ENCODE measurements around the gene UFSP2.
A peak's percentile ranks its signal among the peaks of the same experiment; 100 is the strongest.
"Not testable (repeated sequence)": the region's sequence is repeated elsewhere in the genome, so short reads cannot be mapped to it uniquely, and the experiment has no call there.

UFSP2 gene

DNA sequence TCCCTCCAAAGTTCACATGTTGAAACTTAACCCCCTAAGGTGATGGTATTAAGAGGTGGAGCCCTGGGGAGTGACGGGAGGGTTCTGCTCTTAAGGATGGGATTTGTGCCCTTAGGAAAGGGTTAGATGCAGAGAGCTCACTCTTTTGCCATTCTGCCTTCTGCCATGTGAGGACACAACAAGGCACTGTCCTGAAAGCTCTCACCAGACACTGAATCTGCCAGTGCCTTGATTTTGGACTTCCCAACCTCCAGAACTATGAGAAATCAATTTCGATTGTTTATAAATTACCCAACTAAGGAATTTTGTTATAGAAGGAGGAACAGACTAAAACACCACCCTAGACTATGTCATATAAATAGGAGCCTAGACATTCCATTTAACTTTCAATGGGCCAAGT, 41.7 kb downstream of the UFSP2 start:
- no peak for DNase-seq
- TF ChIP-seq GATA1 (IDR thresholded peaks at IDR 0.05; ENCODE audit: low read depth, low read length) (no peak), POLR2A (IDR thresholded peaks at IDR 0.05; ENCODE audit: low read length) (no peak)

DNA sequence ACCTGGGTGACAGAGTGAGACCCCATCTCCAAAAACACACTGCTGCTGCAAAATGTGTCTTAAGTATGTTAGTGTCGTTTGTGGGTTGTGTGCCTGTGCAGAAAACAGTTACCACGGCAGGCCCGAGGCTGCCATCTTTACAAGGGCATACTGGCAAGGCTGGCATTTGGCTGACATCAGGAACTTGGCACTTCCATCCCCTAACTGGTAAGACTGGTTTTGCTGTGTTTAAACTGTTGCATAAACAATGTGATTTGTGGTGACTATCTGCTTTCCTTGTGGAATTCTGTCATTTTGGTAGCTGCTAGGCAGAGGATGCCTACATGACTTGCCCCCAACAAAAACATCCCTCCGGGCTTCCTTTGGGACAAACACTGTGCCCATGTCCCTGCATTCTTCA, 42.3 kb downstream of the UFSP2 start:
- no peak for DNase-seq
- TF ChIP-seq GATA1 (IDR thresholded peaks at IDR 0.05; ENCODE audit: low read depth, low read length) (no peak), POLR2A (IDR thresholded peaks at IDR 0.05; ENCODE audit: low read length) (no peak)

DNA sequence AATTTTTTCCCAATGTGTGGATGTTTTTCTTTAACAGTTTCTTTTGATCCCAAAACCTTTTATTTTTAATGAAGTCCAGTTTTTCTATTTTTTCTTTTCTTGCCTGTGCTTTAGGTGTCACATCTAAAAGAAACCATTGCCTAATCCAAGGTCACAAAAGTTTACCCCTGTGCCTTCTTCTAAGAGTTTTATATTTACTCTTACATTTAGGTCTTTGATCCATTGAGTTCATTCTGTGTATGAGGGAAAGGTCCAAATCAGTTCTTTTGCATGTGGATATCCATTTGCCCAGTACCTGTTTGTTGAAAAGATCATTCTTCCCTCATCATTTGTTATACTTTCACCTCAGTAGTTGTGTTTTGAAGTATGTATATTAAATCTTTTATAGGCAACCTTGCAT, 43.0 kb downstream of the UFSP2 start:
- DNase-seq: no peak
- no peak for TF ChIP-seq GATA1 (IDR thresholded peaks at IDR 0.05; ENCODE audit: low read depth, low read length)
- TF ChIP-seq POLR2A (IDR thresholded peaks at IDR 0.05; ENCODE audit: low read length): no peak

DNA sequence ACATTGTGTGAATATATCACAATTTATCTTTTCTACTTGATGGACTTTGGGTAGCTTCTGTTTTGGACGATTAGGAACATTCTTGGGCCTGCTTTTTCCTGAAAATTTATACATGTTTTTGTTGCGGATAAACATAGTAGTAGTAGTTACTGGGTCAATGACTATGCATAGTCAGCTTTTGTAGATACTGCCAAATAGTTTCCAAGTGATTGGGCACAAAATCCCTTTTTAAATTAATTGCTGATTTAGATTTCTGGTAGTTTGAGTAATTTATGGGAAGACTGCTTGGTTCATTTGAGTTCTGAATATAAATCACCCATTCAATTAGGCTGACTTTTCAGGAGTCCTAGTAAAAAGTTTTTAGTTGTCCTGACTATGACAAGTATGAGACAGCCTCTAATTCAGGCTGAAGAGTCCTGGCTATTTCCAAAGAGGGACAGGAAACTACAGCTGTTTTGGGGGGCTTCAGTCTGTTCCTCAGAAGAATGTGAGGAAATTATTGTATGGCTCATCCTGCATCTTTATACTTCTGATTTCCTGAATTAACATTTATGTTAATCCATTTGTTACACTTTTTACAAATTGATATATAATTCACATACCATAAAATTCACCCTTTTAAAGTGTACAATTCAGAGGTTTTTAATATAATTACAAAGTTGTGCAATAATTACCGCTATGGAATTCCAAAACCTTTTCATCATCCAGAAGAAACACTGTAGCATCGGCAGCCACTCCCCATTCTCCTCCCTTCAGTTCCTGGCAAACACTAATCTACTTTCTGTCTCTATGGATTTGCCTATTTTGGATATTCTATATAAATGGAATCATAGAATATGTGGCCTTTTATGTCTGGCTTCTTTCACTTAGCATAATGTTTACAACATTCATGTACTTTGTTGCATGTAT, 44.2 kb downstream of the UFSP2 start:
- TF ChIP-seq GATA1 (IDR thresholded peaks at IDR 0.05; ENCODE audit: low read depth, low read length) (no peak), POLR2A (IDR thresholded peaks at IDR 0.05; ENCODE audit: low read length) (no peak)
- DNase-seq: no peak

DNA sequence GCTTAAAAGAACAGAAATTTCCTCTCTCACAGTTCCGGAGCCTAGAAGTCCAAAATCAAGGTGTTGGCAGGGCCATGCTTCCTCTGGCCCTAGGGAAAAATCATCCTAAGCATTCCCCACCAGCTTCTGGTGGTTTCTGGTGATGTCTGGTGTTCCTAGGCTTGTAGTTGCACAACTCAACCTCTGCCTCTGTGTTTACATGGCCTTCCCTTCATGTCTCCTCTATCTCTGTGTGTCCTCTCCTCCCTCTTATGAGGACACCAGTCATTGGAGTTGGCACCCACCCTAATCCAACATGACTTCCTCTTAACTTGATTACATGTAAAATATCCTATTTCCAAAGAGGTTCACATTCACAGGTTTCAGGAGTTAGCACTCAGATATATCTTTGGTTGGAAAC, 45.4 kb downstream of the UFSP2 start:
- peak in 1 of 2 experiments; percentile 7 for DNase-seq
- TF ChIP-seq POLR2A (IDR thresholded peaks at IDR 0.05; ENCODE audit: low read length): no peak
- TF ChIP-seq GATA1 (IDR thresholded peaks at IDR 0.05; ENCODE audit: low read depth, low read length): no peak

GRCh38 chr4:185379326-185380295, 46.2 kb downstream of the UFSP2 start:
- no peak for DNase-seq
- TF ChIP-seq POLR2A (IDR thresholded peaks at IDR 0.05; ENCODE audit: low read length): no peak
- TF ChIP-seq GATA1 (IDR thresholded peaks at IDR 0.05; ENCODE audit: low read depth, low read length): no peak

GRCh38 chr4:185378264-185378663, 47.5 kb downstream of the UFSP2 start:
- TF ChIP-seq POLR2A (IDR thresholded peaks at IDR 0.05; ENCODE audit: low read length) (no peak), GATA1 (IDR thresholded peaks at IDR 0.05; ENCODE audit: low read depth, low read length) (no peak)
- DNase-seq: no peak

DNA sequence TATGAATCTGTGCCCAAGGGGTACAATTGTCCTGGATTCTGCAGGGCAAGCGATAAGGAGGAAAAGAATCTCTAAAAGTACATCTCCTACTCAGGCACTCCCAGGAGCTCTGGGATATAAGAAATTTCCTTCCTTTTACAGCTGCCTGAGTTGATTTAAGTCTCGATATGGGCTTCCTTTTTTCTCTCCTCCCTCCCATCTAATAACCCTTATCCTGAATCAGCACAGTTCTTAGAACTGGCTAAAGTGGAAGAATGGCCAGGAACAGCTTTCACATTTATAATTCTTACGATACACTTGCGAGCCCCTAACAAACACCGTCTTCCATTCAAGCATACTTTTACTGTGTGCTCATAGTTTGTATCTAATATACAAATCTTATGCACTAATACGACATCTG, 51.2 kb downstream of the UFSP2 start:
- no peak for TF ChIP-seq GATA1 (IDR thresholded peaks at IDR 0.05; ENCODE audit: low read depth, low read length)
- no peak for TF ChIP-seq POLR2A (IDR thresholded peaks at IDR 0.05; ENCODE audit: low read length)
- no peak for DNase-seq

- TF ChIP-seq POLR2A (IDR thresholded peaks at IDR 0.05; ENCODE audit: low read length): no peak
- TF ChIP-seq GATA1 (IDR thresholded peaks at IDR 0.05; ENCODE audit: low read depth, low read length): no peak
- DNase-seq: no peak
Measured at GRCh38 chr4:185374027-185374426, 51.7 kb downstream of the UFSP2 start.

DNA sequence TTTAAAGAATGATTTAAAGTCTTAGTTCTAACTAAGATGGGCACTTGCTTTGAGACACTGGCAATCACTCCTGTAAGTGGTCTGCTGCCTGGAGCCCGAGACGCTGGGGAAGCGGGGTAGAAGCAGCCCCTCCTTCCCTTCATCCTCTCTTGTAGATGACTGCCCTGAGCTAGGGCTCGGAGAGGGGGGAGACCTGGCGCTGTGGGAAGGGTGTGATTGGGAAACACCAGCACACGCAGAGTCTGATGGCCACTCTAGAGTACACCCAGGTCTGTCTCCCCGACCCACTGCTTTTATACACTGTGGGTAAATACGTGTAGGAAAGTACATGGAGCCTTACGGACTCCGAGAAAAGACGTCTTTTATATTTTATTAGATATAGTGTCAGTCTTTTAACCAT, 54.1 kb downstream of the UFSP2 start:
- DNase-seq: no peak
- TF ChIP-seq POLR2A (IDR thresholded peaks at IDR 0.05; ENCODE audit: low read length) (no peak), GATA1 (IDR thresholded peaks at IDR 0.05; ENCODE audit: low read depth, low read length) (no peak)

- no peak for TF ChIP-seq GATA1 (IDR thresholded peaks at IDR 0.05; ENCODE audit: low read depth, low read length)
- TF ChIP-seq POLR2A (IDR thresholded peaks at IDR 0.05; ENCODE audit: low read length): no peak
- no peak for DNase-seq
Measured at GRCh38 chr4:185370268-185370949, 55.4 kb downstream of the UFSP2 start.

DNA sequence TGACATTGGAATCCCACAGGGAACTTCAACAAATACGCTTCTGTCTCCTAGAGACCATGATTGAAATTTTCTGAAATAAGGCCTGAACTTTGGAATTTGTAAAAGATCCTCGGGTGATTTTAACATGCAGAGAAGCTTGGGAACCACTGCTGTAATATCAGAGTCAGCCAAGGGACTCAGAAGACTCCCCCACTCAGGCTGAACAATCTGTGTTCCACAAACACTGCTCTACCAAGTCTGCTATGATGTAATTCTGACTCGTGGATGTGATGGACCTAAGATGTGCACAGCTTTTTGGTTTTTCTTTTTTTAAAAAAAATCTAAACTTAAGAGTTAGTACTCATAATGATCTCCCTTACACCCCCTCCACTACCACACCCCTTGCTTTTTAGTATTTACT, 56.0 kb downstream of the UFSP2 start:
- TF ChIP-seq POLR2A (IDR thresholded peaks at IDR 0.05; ENCODE audit: low read length): no peak
- TF ChIP-seq GATA1 (IDR thresholded peaks at IDR 0.05; ENCODE audit: low read depth, low read length): no peak
- DNase-seq: no peak

- no peak for DNase-seq
- TF ChIP-seq GATA1 (IDR thresholded peaks at IDR 0.05; ENCODE audit: low read depth, low read length) (no peak), POLR2A (IDR thresholded peaks at IDR 0.05; ENCODE audit: low read length) (no peak)
Measured at GRCh38 chr4:185364886-185365285, 60.9 kb downstream of the UFSP2 start.

GRCh38 chr4:185363251-185363650, 62.5 kb downstream of the UFSP2 start:
- TF ChIP-seq POLR2A (IDR thresholded peaks at IDR 0.05; ENCODE audit: low read length): no peak
- no peak for TF ChIP-seq GATA1 (IDR thresholded peaks at IDR 0.05; ENCODE audit: low read depth, low read length)
- no peak for DNase-seq

DNA sequence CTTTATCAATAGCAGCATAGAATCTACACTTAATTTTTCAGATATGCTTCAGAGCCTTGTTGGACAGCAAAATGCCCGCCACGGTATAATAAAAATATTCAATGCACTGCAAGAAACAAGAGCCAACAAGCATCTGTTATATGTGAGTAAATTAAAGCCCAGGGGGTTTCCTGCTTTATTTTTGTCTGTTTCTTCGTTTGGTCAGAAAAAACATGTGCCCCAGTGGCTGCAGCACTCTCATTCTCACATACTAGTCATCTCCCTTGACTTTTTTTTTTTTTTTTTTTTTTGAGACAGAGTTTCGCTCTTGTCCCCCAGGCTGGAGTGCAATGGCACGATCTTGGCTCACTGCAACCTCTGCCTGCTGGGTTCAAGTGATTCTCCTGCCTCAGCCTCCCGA, 63.2 kb downstream of the UFSP2 start:
- DNase-seq: not testable (repeated sequence)

Data from erythroblast (primary cell).